HFF-Myc (cell line): ENCODE results near the gene ZBTB3.

Experiments
- DNase-seq: peaks from one replicate; pipeline ENCODE4 v3.0.0-alpha.2; 2011; ENCODE audit warnings: low read depth; ENCODE audit errors: extremely low read depth
- H3K4me3 ChIP-seq: replicated peaks from 2 replicates; pipeline ENCODE4 v1.5.1; 2011; ENCODE audit warnings: low read depth, mild to moderate bottlenecking, control low read depth, low read length
- TF ChIP-seq, protein P1 (sequence below): IDR thresholded peaks from 2 replicates; pipeline ENCODE4 v1.5.1; 2012; ENCODE audit warnings: mild to moderate bottlenecking, low read depth, low read length, control low read depth; ENCODE audit errors: missing control alignments

ZBTB3 gene

DNA sequence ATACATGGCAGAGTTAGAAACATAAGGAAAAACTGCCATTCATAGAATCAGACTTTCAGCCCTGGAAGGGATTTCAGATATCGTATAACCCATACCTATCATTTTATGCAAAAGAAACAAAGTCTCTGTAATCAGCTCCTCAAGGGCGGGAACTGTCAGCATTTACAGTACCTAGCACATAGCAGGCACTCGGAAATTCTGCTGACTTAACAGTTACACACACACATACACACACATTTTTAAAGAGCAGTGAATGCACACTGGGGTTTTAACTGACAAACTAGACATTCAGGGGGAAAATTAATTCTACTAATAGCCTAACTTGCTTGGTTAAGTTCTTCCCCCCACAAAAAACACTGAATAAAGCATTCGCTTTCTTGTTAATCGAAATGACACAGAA is 37.8 kb downstream of the ZBTB3 start:
- no peak overlapping the region for H3K4me3 ChIP-seq
- TF ChIP-seq, protein P1, sequence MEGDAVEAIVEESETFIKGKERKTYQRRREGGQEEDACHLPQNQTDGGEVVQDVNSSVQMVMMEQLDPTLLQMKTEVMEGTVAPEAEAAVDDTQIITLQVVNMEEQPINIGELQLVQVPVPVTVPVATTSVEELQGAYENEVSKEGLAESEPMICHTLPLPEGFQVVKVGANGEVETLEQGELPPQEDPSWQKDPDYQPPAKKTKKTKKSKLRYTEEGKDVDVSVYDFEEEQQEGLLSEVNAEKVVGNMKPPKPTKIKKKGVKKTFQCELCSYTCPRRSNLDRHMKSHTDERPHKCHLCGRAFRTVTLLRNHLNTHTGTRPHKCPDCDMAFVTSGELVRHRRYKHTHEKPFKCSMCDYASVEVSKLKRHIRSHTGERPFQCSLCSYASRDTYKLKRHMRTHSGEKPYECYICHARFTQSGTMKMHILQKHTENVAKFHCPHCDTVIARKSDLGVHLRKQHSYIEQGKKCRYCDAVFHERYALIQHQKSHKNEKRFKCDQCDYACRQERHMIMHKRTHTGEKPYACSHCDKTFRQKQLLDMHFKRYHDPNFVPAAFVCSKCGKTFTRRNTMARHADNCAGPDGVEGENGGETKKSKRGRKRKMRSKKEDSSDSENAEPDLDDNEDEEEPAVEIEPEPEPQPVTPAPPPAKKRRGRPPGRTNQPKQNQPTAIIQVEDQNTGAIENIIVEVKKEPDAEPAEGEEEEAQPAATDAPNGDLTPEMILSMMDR: no peak
- DNase-seq: no peak

DNA sequence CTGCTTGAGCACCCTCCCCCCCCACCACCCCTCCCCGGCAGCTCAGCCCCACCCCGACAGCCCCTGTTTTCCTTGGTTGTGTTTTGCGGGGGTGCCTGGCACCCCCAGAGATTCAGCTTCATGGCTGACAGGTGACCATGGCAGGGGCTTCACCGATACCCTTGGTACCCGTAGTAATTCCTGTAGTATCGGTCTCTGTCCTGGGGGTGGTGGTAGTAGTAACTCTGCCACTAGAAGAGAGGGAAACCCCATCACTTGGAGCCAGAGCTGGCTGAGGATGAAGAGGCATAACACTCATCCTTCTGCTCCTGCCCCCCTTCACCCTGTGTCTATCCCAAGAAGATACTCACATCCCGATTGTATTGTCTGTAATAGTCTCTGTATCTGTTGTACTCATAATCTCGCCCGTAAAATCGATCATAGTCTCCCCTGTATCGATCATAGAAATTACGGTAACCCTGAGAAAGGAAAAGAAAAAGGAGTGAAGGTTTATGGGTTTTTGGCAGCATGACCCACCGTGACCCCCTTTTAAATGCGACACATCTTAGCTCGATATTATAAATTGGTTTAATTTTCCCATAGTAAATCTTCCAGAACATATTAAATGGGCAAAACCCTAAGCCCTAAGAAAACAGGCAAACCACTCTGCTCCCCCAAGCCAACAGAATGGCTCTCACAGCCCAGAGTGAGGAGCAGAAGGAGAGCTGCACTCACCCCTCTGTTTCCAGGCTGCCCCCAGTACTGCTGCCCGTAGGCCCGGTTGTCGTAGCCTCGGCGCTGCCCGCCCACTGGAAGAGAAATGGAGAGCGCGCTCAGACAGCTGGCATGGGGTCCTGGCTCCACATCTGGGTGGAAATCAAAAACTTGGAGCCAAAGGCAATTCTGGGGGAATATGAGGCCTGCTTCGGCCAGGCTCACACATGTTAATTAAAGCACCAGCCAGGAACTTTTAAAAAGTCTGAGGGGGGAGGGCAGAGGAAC is 38.5 kb downstream of the ZBTB3 start:
- no peak for DNase-seq
- H3K4me3 ChIP-seq: no peak overlapping the region
- TF ChIP-seq, protein P1: no peak

DNA sequence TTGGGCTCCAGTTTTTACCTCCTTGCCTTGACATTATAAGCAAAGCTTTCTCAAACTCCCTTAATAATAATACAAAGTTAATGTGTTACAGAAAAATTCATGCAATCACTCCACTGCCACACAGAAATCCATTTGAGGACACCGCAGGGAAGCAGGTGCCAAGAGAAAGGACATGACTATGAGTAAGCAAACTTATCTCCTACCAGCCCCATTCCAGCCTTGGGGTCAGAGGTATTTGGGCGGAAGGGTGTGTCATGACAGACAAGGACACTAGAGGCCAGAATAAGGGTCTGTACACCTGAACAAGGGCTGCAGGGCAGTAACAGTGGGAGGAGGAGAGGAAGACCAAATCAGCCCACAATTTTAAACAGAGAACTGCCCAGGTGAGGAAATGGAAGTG is 40.6 kb downstream of the ZBTB3 start:
- no peak for DNase-seq
- TF ChIP-seq, protein P1: no peak
- no peak overlapping the region for H3K4me3 ChIP-seq

DNA sequence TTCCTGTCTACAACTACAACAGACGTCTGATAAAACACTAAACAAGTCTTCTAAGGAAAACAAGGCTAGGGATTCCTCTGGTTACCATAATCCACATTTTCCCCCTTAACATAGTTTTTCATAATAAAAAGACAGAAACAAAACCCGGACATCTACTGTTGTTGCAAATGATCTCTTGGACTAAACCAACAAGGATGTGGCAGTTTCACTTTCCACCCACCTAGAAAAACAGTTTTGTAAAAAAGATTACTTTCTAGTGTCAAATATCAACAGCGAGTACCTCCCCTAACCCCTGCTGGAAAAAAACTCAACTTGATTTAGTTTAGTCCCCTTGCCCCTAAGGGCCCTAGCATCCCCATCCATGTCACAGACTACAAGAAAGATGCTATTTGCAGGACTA is 41.1 kb downstream of the ZBTB3 start:
- TF ChIP-seq, protein P1: no peak
- H3K4me3 ChIP-seq: no peak overlapping the region
- no peak for DNase-seq

DNA sequence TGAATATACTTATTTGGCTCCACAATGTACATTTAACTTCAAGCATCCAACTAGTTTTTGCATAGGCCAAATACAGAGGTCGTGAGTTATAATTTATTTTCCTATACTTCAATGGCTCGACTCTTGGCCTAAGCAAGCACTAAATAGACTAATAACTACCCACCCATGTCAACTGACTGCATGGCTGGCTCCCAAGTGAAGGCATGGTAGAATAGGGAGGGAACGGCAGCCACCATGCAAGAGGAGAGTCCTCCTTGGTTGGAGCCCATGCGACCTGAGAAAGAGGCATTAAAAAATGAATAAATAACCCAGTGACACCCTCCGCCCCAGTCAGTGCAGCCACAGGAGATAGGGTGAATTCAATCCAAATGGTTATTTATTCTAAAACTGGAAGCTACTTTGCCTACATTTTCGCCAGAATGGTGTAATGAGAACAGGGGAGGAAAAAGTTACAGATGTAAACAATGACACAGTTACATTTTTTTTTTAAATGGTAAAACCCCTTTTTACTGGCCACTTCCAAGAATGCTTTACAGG is 41.6 kb downstream of the ZBTB3 start:
- TF ChIP-seq, protein P1: no peak
- DNase-seq: no peak
- no peak overlapping the region for H3K4me3 ChIP-seq

DNA sequence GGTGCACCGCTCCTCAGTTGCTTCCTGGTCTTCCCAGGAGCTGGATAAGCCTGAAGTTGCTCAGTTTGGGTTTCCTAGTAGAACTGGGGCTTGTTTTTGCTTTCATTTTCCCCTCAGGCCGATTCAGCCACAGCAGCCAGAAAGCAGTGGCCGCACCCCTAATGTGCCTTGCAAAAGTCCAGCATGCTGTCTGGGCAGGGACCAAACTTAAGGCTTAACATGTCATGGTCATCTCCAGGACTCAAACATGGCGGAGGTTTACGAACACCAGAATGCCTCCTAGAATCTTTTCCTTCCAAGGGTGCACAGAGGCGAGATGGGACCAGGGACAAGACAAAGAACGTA is 44.0 kb downstream of the ZBTB3 start:
- peak overlapping the region; percentile 46 for H3K4me3 ChIP-seq
- DNase-seq: no peak
- TF ChIP-seq, protein P1: no peak
